ENCODE results near the gene SLC10A7.

GRCh38 chr4:146257511-146257910, 264.2 kb downstream of the SLC10A7 start:
- TF ChIP-seq EZH2 (IDR thresholded peaks at IDR 0.05; ENCODE audit: low read length, missing control alignments), result no peak
- no peak for TF ChIP-seq CTCF (conservative IDR thresholded peaks at IDR 0.05 in 1 of 2, IDR thresholded peaks at IDR 0.05 in 1 of 2; ENCODE audit: low read depth in 1 of 2, low read length in 2 of 2)
